HL-60 (cell line): ENCODE data around the gene MRPL23.

ENCODE experiments used
- DNase-seq, 2 experiments: peaks; one replicate each; pipeline ENCODE4 v3.0.0-alpha.2; 2010 to 2020; ENCODE audit warnings: low read depth in 1 of 2, low spot score in 1 of 2
- H3K27ac ChIP-seq: fragments of 250-450 bp; sonication (Bioruptor Pico); replicated peaks from 2 replicates; pipeline ENCODE4 v1.5.1; 2020; ENCODE audit warnings: mild to moderate bottlenecking, moderate library complexity
- H3K27me3 ChIP-seq: fragments of 250-450 bp; sonication (Bioruptor Pico); 2 replicates; pipeline ENCODE4 v1.5.1; 2021; ENCODE audit warnings: mild to moderate bottlenecking, moderate library complexity; ENCODE audit not compliant: insufficient read depth, poor library complexity, severe bottlenecking
- H3K4me3 ChIP-seq: replicated peaks from 2 replicates; pipeline ENCODE4 v1.5.1; 2011; ENCODE audit warnings: mild to moderate bottlenecking, control low read depth, low read length; ENCODE audit not compliant: insufficient read depth
- CTCF ChIP-seq: IDR thresholded peaks from one replicate; pipeline ENCODE4 v1.5.1; 2011; ENCODE audit warnings: low read length, control low read depth, inconsistent platforms; ENCODE audit not compliant: insufficient read depth
- GABPA ChIP-seq: IDR thresholded peaks from 2 replicates; pipeline ENCODE4 v1.6.1; 2012; ENCODE audit warnings: low read depth
- POLR2AphosphoS5 ChIP-seq: IDR thresholded peaks from 2 replicates; pipeline ENCODE4 v1.6.1; 2012; ENCODE audit warnings: low read depth
- REST ChIP-seq: IDR thresholded peaks from 2 replicates; pipeline ENCODE4 v1.6.1; 2012; ENCODE audit warnings: low read depth; ENCODE audit not compliant: insufficient replicate concordance
- SPI1 ChIP-seq: IDR thresholded peaks from 2 replicates; pipeline ENCODE4 v1.6.1; 2012; ENCODE audit warnings: low read depth, mild to moderate bottlenecking, borderline replicate concordance

MRPL23 gene

GRCh38 chr11:1943576-1943975 is 3.6 kb upstream of the MRPL23 start:
- Histone ChIP-seq H3K4me3 (no peak overlapping the region), H3K27ac (no peak overlapping the region), H3K27me3 (no peaks in the 10 kb centered on the region)
- TF ChIP-seq POLR2AphosphoS5 (no peak), SPI1 (no peak), GABPA (no peak), CTCF (no peak), REST (no peak)
- DNase-seq: no peak

- Histone ChIP-seq H3K27ac (no peak overlapping the region), H3K27me3 (no peaks in the 10 kb centered on the region), H3K4me3 (no peak overlapping the region)
- TF ChIP-seq REST (no peak), CTCF (no peak), GABPA (no peak), SPI1 (no peak), POLR2AphosphoS5 (no peak)
- DNase-seq: no peak
These were observed 3.2 kb upstream of the MRPL23 start for GRCh38 chr11:1943977-1944376.

- Histone ChIP-seq H3K27ac (no peak overlapping the region), H3K4me3 (no peak overlapping the region), H3K27me3 (no peaks in the 10 kb centered on the region)
- TF ChIP-seq GABPA: no peak
- no peak for DNase-seq
These were observed 583 bp downstream of the MRPL23 start for GRCh38 chr11:1947592-1948237.

DNA sequence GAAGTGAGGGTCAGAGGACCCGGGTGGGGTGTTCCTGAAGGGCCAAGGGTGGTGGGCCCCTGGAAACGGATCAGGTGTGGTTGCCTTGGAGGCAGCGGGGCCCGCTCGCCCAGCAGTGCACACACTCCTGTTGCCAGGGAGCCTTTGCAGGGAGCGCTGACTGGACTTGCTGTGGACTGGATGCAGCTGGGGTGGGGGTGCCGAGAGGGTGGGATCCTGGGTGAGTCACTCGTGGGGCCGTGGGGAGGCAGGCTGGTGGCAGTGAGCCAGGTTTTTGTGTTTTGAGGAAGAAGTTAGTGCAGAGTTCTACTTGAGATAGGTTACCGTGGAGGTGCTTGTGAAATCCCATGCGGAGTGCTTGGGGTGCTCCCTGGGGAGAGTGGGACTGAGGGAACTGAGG is 1.3 kb downstream of the MRPL23 start:
- no peak for TF ChIP-seq CTCF
- no peak for TF ChIP-seq REST
- no peak for TF ChIP-seq GABPA
- TF ChIP-seq POLR2AphosphoS5: no peak
- TF ChIP-seq SPI1: no peak
- Histone ChIP-seq H3K27ac (no peak overlapping the region), H3K27me3 (no peaks in the 10 kb centered on the region), H3K4me3 (no peak overlapping the region)
- no peak for DNase-seq
